AG10803 (cell line): ENCODE results near the gene ARMC8.

Experiments used
- DNase-seq: peaks from one replicate; pipeline ENCODE4 v3.0.0; 2010; ENCODE audit warnings: low read depth
- H3K4me3 ChIP-seq: 2 replicates; pipeline ENCODE4 v1.5.1; 2011; ENCODE audit warnings: mild to moderate bottlenecking, low read length, control low read depth
- TF ChIP-seq, protein P1 (sequence below): conservative IDR thresholded peaks from 2 replicates; pipeline ENCODE4 v1.5.1; 2011; ENCODE audit warnings: mild to moderate bottlenecking, low read length, control low read depth, inconsistent platforms

ARMC8 gene

DNA sequence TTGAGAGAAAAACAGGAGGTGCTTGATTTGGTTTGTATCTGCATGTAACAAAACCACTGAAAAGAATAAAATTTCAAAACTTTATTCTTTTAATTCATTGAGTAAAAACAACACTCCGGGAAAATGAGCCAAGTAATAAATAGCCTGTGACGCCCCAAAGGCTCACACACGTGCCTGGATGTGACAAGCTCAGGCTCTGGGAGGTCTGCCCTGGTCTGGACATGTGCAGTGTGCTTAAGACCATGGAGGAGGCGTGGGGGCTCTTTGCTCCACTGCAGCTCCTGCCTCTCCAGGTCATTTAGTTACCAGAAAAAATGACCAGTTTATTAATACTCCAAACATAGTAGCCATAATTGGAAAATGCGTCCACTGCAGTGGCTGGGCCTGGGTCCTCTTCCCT lies 151.1 kb downstream of the ARMC8 start:
- TF ChIP-seq, protein P1, sequence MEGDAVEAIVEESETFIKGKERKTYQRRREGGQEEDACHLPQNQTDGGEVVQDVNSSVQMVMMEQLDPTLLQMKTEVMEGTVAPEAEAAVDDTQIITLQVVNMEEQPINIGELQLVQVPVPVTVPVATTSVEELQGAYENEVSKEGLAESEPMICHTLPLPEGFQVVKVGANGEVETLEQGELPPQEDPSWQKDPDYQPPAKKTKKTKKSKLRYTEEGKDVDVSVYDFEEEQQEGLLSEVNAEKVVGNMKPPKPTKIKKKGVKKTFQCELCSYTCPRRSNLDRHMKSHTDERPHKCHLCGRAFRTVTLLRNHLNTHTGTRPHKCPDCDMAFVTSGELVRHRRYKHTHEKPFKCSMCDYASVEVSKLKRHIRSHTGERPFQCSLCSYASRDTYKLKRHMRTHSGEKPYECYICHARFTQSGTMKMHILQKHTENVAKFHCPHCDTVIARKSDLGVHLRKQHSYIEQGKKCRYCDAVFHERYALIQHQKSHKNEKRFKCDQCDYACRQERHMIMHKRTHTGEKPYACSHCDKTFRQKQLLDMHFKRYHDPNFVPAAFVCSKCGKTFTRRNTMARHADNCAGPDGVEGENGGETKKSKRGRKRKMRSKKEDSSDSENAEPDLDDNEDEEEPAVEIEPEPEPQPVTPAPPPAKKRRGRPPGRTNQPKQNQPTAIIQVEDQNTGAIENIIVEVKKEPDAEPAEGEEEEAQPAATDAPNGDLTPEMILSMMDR: no peak
- H3K4me3 ChIP-seq: no peak overlapping the region
- no peak for DNase-seq

DNA sequence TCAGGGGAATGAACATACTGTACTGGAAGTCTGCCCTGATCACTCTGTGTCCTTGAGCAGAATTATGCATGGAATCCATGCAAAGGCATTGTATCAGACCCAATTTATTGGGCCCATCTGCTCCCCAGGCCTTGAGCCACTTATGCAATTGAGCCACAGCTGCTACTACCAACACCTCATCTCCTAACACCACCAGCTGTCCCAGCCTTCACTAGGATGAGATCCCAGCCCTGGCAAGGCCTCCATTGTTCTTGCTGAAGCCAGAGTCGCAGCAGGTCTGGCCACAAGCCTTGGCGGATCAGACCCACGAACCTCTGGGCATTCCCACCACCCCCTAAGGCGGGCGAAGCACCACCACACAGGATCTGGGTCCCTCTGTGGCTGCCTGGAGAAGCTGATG lies 151.7 kb downstream of the ARMC8 start:
- DNase-seq: peak; percentile 81
- H3K4me3 ChIP-seq: no peak overlapping the region
- TF ChIP-seq, protein P1: no peak

DNA sequence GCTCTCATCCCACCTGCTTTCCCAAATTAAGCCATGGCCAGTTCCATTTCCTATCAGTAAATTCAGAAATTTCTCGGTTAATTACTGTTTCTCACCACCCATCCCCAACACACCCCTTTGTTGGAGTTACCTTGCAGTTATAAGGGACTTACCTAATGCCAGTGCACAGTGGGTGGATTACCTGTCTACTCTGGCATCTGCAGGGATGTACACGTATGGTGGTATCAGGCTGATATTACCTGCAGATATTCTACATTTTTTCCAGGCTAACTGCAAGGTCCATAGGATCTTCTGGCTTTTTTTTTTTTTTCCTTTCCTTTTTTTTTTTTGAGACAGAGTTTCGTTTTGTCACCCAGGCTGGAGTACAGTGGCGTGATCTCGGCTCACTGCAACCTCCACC lies 153.4 kb downstream of the ARMC8 start:
- TF ChIP-seq, protein P1: no peak
- no peak overlapping the region for H3K4me3 ChIP-seq
- no peak for DNase-seq

GRCh38 chr3:138344754-138345153 lies 157.7 kb downstream of the ARMC8 start:
- TF ChIP-seq, protein P1: no peak
- no peak overlapping the region for H3K4me3 ChIP-seq
- no peak for DNase-seq
